GM10847 (cell line): ENCODE data around the gene PTCD1.

Experiments
- POLR2A ChIP-seq: IDR thresholded peaks from 2 replicates; pipeline ENCODE4 v1.6.1; 2011; ENCODE audit not compliant: insufficient read length; ENCODE audit errors: extremely low read depth

The PTCD1 gene

GRCh38 chr7:99399597-99399996 is 39.0 kb downstream of the PTCD1 start:
- no peak for TF ChIP-seq POLR2A

- TF ChIP-seq POLR2A, result no peak
Observed at GRCh38 chr7:99398891-99399445, 39.6 kb downstream of the PTCD1 start.

- TF ChIP-seq POLR2A, result no peak
Observed at GRCh38 chr7:99397297-99397983, 41.2 kb downstream of the PTCD1 start.

GRCh38 chr7:99396418-99397296 is 41.9 kb downstream of the PTCD1 start:
- TF ChIP-seq POLR2A, result no peak

GRCh38 chr7:99395616-99396327 is 42.8 kb downstream of the PTCD1 start:
- TF ChIP-seq POLR2A, result no peak

- TF ChIP-seq POLR2A, result no peak
Observed at GRCh38 chr7:99394188-99394502, 44.5 kb downstream of the PTCD1 start.

- no peak for TF ChIP-seq POLR2A
Observed at GRCh38 chr7:99393355-99394187, 45.0 kb downstream of the PTCD1 start.

GRCh38 chr7:99392659-99393354 is 45.8 kb downstream of the PTCD1 start:
- TF ChIP-seq POLR2A, result peak; percentile 13

GRCh38 chr7:99392046-99392445 is 46.6 kb downstream of the PTCD1 start:
- no peak for TF ChIP-seq POLR2A

GRCh38 chr7:99390941-99391602 is 47.5 kb downstream of the PTCD1 start:
- no peak for TF ChIP-seq POLR2A

- no peak for TF ChIP-seq POLR2A
Observed at GRCh38 chr7:99389772-99390171, 48.8 kb downstream of the PTCD1 start.

- no peak for TF ChIP-seq POLR2A
Observed at GRCh38 chr7:99387912-99388311, 50.7 kb downstream of the PTCD1 start.

GRCh38 chr7:99386584-99387238 is 51.9 kb downstream of the PTCD1 start:
- no peak for TF ChIP-seq POLR2A
